IMR-90 (cell line): ENCODE data around the gene CCN6. TPM values are rescaled to one million over a fixed set of nuclear protein-coding genes. Genes with fewer than 3 reads are reported as not detected.
A peak's percentile ranks its signal among the peaks of the same experiment; 100 is the strongest.

Experiments
- ATAC-seq: fragments of 200-7000 bp; cut with Tn5 transposase; 2 replicates; pipeline ENCODE4 v1.9.1; 2020; ENCODE audit warnings: low read depth, mild to moderate bottlenecking, moderate library complexity
- BruUV-seq: library from RNA; stranded (reverse); fragments of 400-500 nt; replicated peaks from 2 replicates; lab custom pipeline; 2021; lab: Mats Ljungman, UMichigan
- CTCF ChIA-PET: fragments of 300-600 bp; formaldehyde crosslinking; extraction: SDS; loops from one replicate; lab custom pipeline; 2021; ENCODE audit warnings: antibody characterized with exemption; lab: Yijun Ruan, JAX
- POLR2A ChIA-PET: fragments of 300-600 bp; sonication (Branson Sonifier 250); formaldehyde crosslinking; loops from one replicate; lab custom pipeline; 2022; ENCODE audit warnings: antibody characterized with exemption; ENCODE audit not compliant: unreplicated experiment; lab: Charles Lee
- DNase-seq: peaks from one replicate; pipeline ENCODE4 v3.0.0; 2013
- H2AFZ ChIP-seq: replicated peaks from 2 replicates; pipeline ENCODE3; 2013; ENCODE audit warnings: low read length, mild to moderate bottlenecking; ENCODE audit not compliant: poor library complexity
- H2AK5ac ChIP-seq: 2 replicates; pipeline ENCODE4 v1.6.1; 2013; ENCODE audit warnings: low read depth, low read length, inconsistent platforms
- H2AK9ac ChIP-seq: replicated peaks from 2 replicates; pipeline ENCODE3; 2013; ENCODE audit warnings: mild to moderate bottlenecking, low read depth, low read length, moderate library complexity; ENCODE audit not compliant: poor library complexity
- H2BK120ac ChIP-seq: 2 replicates; pipeline ENCODE4 v1.6.1; 2013; ENCODE audit warnings: low read depth, low read length, inconsistent platforms
- H2BK15ac ChIP-seq: 3 replicates; pipeline ENCODE4 v1.6.1; 2013; ENCODE audit warnings: low read depth, low read length, inconsistent platforms
- H2BK20ac ChIP-seq: 2 replicates; pipeline ENCODE4 v1.6.1; 2013; ENCODE audit warnings: low read depth, mild to moderate bottlenecking, inconsistent platforms, low read length, moderate library complexity
- H2BK5ac ChIP-seq: 2 replicates; pipeline ENCODE4 v1.6.1; 2013; ENCODE audit warnings: mild to moderate bottlenecking, low read depth, low read length, inconsistent platforms; ENCODE audit not compliant: poor library complexity, severe bottlenecking
- H3K14ac ChIP-seq: replicated peaks from 2 replicates; pipeline ENCODE4 v1.6.1; 2013; ENCODE audit warnings: low read depth, low read length, inconsistent platforms
- H3K18ac ChIP-seq: 2 replicates; pipeline ENCODE4 v1.6.1; 2013; ENCODE audit warnings: low read depth, low read length, control low read depth
- H3K23ac ChIP-seq: 2 replicates; pipeline ENCODE4 v1.6.1; 2013; ENCODE audit warnings: low read depth, low read length, inconsistent platforms
- H3K27ac ChIP-seq: 2 replicates; pipeline ENCODE4 v1.5.1; 2013; ENCODE audit warnings: mild to moderate bottlenecking, control low read depth, low read length; ENCODE audit not compliant: insufficient read depth
- H3K27me3 ChIP-seq: 2 replicates; pipeline ENCODE4 v1.6.1; 2013; ENCODE audit warnings: low read length; ENCODE audit not compliant: control insufficient read depth, insufficient read depth
- H3K36me3 ChIP-seq: 2 replicates; pipeline ENCODE4 v1.6.1; 2013; ENCODE audit warnings: low read length, mixed read lengths; ENCODE audit not compliant: control insufficient read depth, insufficient read depth
- H3K4ac ChIP-seq: 2 replicates; pipeline ENCODE4 v1.6.1; 2013; ENCODE audit warnings: low read depth, low read length, inconsistent platforms
- H3K4me1 ChIP-seq: 2 replicates; pipeline ENCODE4 v1.6.1; 2013; ENCODE audit warnings: low read length, mixed read lengths; ENCODE audit not compliant: control insufficient read depth, insufficient read depth
- H3K4me2 ChIP-seq: 2 replicates; pipeline ENCODE4 v1.6.1; 2013; ENCODE audit warnings: low read depth, mild to moderate bottlenecking, control low read depth, low read length, moderate library complexity
- H3K4me3 ChIP-seq: 2 replicates; pipeline ENCODE4 v1.5.1; 2013; ENCODE audit warnings: low read depth, mild to moderate bottlenecking, control low read depth, low read length, moderate library complexity; ENCODE audit not compliant: insufficient read depth
- H3K56ac ChIP-seq: 2 replicates; pipeline ENCODE4 v1.6.1; 2013; ENCODE audit warnings: low read length, inconsistent platforms; ENCODE audit not compliant: insufficient read depth; ENCODE audit errors: extremely low read depth
- H3K79me1 ChIP-seq, 2 experiments: 2 replicates each; pipeline ENCODE4 v1.6.1; 2013; ENCODE audit warnings: low read length in 2 of 2, inconsistent platforms in 1 of 2, low read depth in 1 of 2
- H3K9ac ChIP-seq: 2 replicates; pipeline ENCODE4 v1.6.1; 2013; ENCODE audit warnings: low read depth, low read length, control low read depth
- H3K9me1 ChIP-seq: 2 replicates; pipeline ENCODE4 v1.6.1; 2013; ENCODE audit warnings: low read length, inconsistent platforms; ENCODE audit not compliant: insufficient read depth
- H3K9me3 ChIP-seq: 2 replicates; pipeline ENCODE4 v1.6.1; 2013; ENCODE audit warnings: low read length; ENCODE audit not compliant: control insufficient read depth, insufficient read depth
- H4K20me1 ChIP-seq: 2 replicates; pipeline ENCODE4 v1.6.1; 2013; ENCODE audit warnings: low read length, inconsistent platforms; ENCODE audit not compliant: insufficient read depth
- H4K5ac ChIP-seq: 2 replicates; pipeline ENCODE4 v1.6.1; 2013; ENCODE audit warnings: mild to moderate bottlenecking, low read depth, low read length, control low read depth
- H4K8ac ChIP-seq, 2 experiments: 2 replicates each; pipeline ENCODE4 v1.6.1; 2013; ENCODE audit warnings: low read depth in 2 of 2, low read length in 2 of 2, control low read depth in 1 of 2, inconsistent platforms in 1 of 2
- H4K91ac ChIP-seq: 2 replicates; pipeline ENCODE4 v1.6.1; 2013; ENCODE audit warnings: low read depth, low read length, inconsistent platforms; ENCODE audit not compliant: insufficient read depth
- CHD1 ChIP-seq: IDR thresholded peaks from 2 replicates; pipeline ENCODE4 v1.6.1; 2012; ENCODE audit warnings: low read depth, low read length, improper control_type of control experiment
- CTCF ChIP-seq: conservative IDR thresholded peaks from 2 replicates; pipeline ENCODE4 v1.5.1; 2012; ENCODE audit warnings: mild to moderate bottlenecking, low read depth, low read length, improper control_type of control experiment
- FOS ChIP-seq: fragments of 150-350 bp; IDR thresholded peaks from 2 replicates; pipeline ENCODE4 v1.6.1; 2016; ENCODE audit warnings: low read depth, low read length
- MAFK ChIP-seq: IDR thresholded peaks from 2 replicates; pipeline ENCODE4 v1.6.1; 2012; ENCODE audit warnings: low read depth, low read length, improper control_type of control experiment
- MXI1 ChIP-seq: IDR thresholded peaks from 2 replicates; pipeline ENCODE4 v1.6.1; 2012; ENCODE audit warnings: low read depth, mild to moderate bottlenecking, low read length, moderate library complexity, borderline replicate concordance
- NFE2L2 ChIP-seq: fragments of 150-350 bp; IDR thresholded peaks from 2 replicates; pipeline ENCODE4 v1.6.1; 2016; ENCODE audit warnings: low read depth, mild to moderate bottlenecking, low read length
- POLR2A ChIP-seq: IDR thresholded peaks from 2 replicates; pipeline ENCODE4 v1.6.1; 2012; ENCODE audit warnings: mild to moderate bottlenecking, low read depth, low read length
- RCOR1 ChIP-seq: IDR thresholded peaks from 2 replicates; pipeline ENCODE4 v1.6.1; 2012; ENCODE audit warnings: mild to moderate bottlenecking, low read length, improper control_type of control experiment; ENCODE audit not compliant: insufficient replicate concordance
- RFX5 ChIP-seq: IDR thresholded peaks from 2 replicates; pipeline ENCODE4 v1.8.0; 2012; ENCODE audit warnings: low read depth, mild to moderate bottlenecking, low read length, moderate library complexity
- SMC3 ChIP-seq: fragments of 150-350 bp; IDR thresholded peaks from 2 replicates; pipeline ENCODE4 v1.6.1; 2016; ENCODE audit warnings: low read depth, mild to moderate bottlenecking, antibody characterized with exemption, low read length, moderate library complexity
- WGBS, 2 experiments: methylation state at CpG; one replicate each; pipeline versions ENCODE4 v1.1.5 to v1.1.7; 2013; ENCODE audit warnings: missing lambda C conversion rate in 2 of 2; ENCODE audit not compliant: insufficient read length in 1 of 2; ENCODE audit errors: extremely low coverage in 2 of 2; 5-methylcytosine and 5-hydroxymethylcytosine counted together
- dilution Hi-C: fragments of 300-500 bp; cut with HindIII; formaldehyde crosslinking; loops from one replicate; pipeline ENCODE4 v1.14.3; 2018; ENCODE audit warnings: low sequenced_read_pairs; ENCODE audit not compliant: unreplicated experiment
- in situ Hi-C: fragments of 300-500 bp; cut with MboI; formaldehyde crosslinking; loops from 3 replicates; pipeline ENCODE4 v1.14.3; 2019; ENCODE audit warnings: low sequenced_read_pairs, inconsistent platforms, mixed read lengths
- intact Hi-C: fragments of 100-400 bp; cut with micrococcal nuclease; formaldehyde crosslinking; loops from 2 replicates; pipeline ENCODE4 v1.10.0; 2022
- polyA plus RNA-seq, 3 experiments: library from polyadenylated mRNA; depleted of rRNA; stranded (reverse); fragments of >200 nt; gene quantifications; 2 replicates each; pipeline ENCODE4 v1.2.3, GENCODE V29; 2012; ENCODE audit warnings: low replicate concordance in 1 of 3
- total RNA-seq: library from RNA; depleted of rRNA; stranded (reverse); fragments of >200 nt; gene quantifications from 2 replicates; pipeline ENCODE4 v1.2.3, GENCODE V29; 2012
- TF ChIP-seq, protein P1 (sequence below): fragments of 150-350 bp; IDR thresholded peaks from 2 replicates; pipeline ENCODE4 v1.6.1; 2016; ENCODE audit warnings: low read depth, mild to moderate bottlenecking, low read length, moderate library complexity, borderline replicate concordance
- TF ChIP-seq, protein P2 (sequence below): fragments of 150-350 bp; IDR thresholded peaks from 2 replicates; pipeline ENCODE4 v1.6.1; 2017; ENCODE audit warnings: mild to moderate bottlenecking, antibody characterized with exemption, low read length, low read depth

CCN6 gene
- total and polyA plus RNA-seq, 2 of the 4 experiments (the other 2 are of a cell fraction): not detected

GRCh38 chr6:112015725-112016124, 38.2 kb upstream of the CCN6 start:
- H3K36me3 ChIP-seq: no peaks in the 10 kb centered on the region
- peaks cover 7% of the 10 kb centered on the region for H3K4me1 ChIP-seq
- H4K91ac ChIP-seq: 0 out of 2 replicates have a peak overlapping the region, but pooled peaks have one; percentile 2
- H3K14ac ChIP-seq: peak overlapping the region; percentile 7; the same call in 1 of the 2 replicates
- peak overlapping the region; percentile 62; the same call in 1 of the 2 replicates for H3K4ac ChIP-seq
- H2BK120ac ChIP-seq: peak overlapping the region; percentile 35; the same call in 1 of the 2 replicates
- ChIA-PET POLR2A (no interaction called here), CTCF (no interaction called here)
- no peak for ATAC-seq
- H3K56ac ChIP-seq: no peak overlapping the region
- H2BK15ac ChIP-seq: no peak overlapping the region
- no peak overlapping the region for H3K9ac ChIP-seq
- H3K27me3 ChIP-seq: no peaks in the 10 kb centered on the region
- H2AFZ ChIP-seq: peak overlapping the region; percentile 65
- H3K18ac ChIP-seq: no peak overlapping the region
- H2AK9ac ChIP-seq: no peak overlapping the region
- no peak for DNase-seq
- H3K4me2 ChIP-seq: no peak overlapping the region
- H3K4me3 ChIP-seq: no peak overlapping the region
- H3K23ac ChIP-seq: no peak overlapping the region; the same call in 1 of the 2 replicates
- intact Hi-C loops: no loop called here
- H3K27ac ChIP-seq: no peak overlapping the region
- peak overlapping the region; percentile 79 for H2AK5ac ChIP-seq
- dilution Hi-C loops: no loop called here
- no peaks in the 10 kb centered on the region for H4K20me1 ChIP-seq
- H3K79me1 ChIP-seq: no peaks in the 10 kb centered on the region
- H2BK20ac ChIP-seq: peak overlapping the region; percentile 61
- 0 out of 2 replicates have a peak, but pooled peaks cover 3% of the 10 kb centered on the region for H3K9me1 ChIP-seq
- no peaks in the 10 kb centered on the region for H3K9me3 ChIP-seq
- WGBS, 2 experiments: 97% methylated on average over 4 of the region's 5 CpGs; no CpG with 5 or more reads in 1 of the 2 experiments
- no peak overlapping the region for H4K5ac ChIP-seq
- no TSS peak for BruUV-seq
- TF ChIP-seq, protein P1, sequence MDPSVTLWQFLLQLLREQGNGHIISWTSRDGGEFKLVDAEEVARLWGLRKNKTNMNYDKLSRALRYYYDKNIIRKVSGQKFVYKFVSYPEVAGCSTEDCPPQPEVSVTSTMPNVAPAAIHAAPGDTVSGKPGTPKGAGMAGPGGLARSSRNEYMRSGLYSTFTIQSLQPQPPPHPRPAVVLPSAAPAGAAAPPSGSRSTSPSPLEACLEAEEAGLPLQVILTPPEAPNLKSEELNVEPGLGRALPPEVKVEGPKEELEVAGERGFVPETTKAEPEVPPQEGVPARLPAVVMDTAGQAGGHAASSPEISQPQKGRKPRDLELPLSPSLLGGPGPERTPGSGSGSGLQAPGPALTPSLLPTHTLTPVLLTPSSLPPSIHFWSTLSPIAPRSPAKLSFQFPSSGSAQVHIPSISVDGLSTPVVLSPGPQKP: no peak
- TF ChIP-seq SMC3 (no peak), CTCF (no peak), FOS (no peak), MXI1 (no peak), RFX5 (no peak), MAFK (no peak), POLR2A (no peak), CHD1 (no peak), NFE2L2 (no peak), RCOR1 (no peak)
- TF ChIP-seq, protein P2, sequence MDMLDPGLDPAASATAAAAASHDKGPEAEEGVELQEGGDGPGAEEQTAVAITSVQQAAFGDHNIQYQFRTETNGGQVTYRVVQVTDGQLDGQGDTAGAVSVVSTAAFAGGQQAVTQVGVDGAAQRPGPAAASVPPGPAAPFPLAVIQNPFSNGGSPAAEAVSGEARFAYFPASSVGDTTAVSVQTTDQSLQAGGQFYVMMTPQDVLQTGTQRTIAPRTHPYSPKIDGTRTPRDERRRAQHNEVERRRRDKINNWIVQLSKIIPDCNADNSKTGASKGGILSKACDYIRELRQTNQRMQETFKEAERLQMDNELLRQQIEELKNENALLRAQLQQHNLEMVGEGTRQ: no peak
- H2BK5ac ChIP-seq: no peak overlapping the region
- in situ Hi-C loops: no loop called here
- H4K8ac ChIP-seq: no peak overlapping the region; a peak in 1 of 4 replicates
